Measurements from ENCODE around the gene P4HTM.

P4HTM gene

GRCh38 chr3:48989796-48990635, at the start of gene P4HTM:
TSS of gene P4HTM (plus strand) at chr3:48990241. CDS start at chr3:48990257, 16 bp downstream.
- peak; percentile 76 for DNase-seq (ENCODE audit: low read depth)

GRCh38 chr3:48945432-48945831, 44.6 kb upstream of the P4HTM start:
- no peak for DNase-seq (ENCODE audit: low read depth)

- DNase-seq (ENCODE audit: low read depth): no peak
These were observed 44.0 kb upstream of the P4HTM start for GRCh38 chr3:48945891-48946549.

- no peak for DNase-seq (ENCODE audit: low read depth)
These were observed 40.7 kb upstream of the P4HTM start for GRCh38 chr3:48949376-48949717.

GRCh38 chr3:48950051-48950450, 40.0 kb upstream of the P4HTM start:
- DNase-seq (ENCODE audit: low read depth): no peak

- no peak for DNase-seq (ENCODE audit: low read depth)
These were observed 38.3 kb upstream of the P4HTM start for GRCh38 chr3:48951764-48952163.

- no peak for DNase-seq (ENCODE audit: low read depth)
These were observed 37.4 kb upstream of the P4HTM start for GRCh38 chr3:48952510-48953118.

- no peak for DNase-seq (ENCODE audit: low read depth)
These were observed 32.9 kb upstream of the P4HTM start for GRCh38 chr3:48957006-48957705.

- DNase-seq (ENCODE audit: low read depth): no peak
These were observed 29.1 kb upstream of the P4HTM start for GRCh38 chr3:48960841-48961413.

- DNase-seq (ENCODE audit: low read depth): no peak
These were observed 27.7 kb upstream of the P4HTM start for GRCh38 chr3:48962340-48962739.

- DNase-seq (ENCODE audit: low read depth): no peak
These were observed 27.1 kb upstream of the P4HTM start for GRCh38 chr3:48962939-48963338.

- no peak for DNase-seq (ENCODE audit: low read depth)
These were observed 26.4 kb upstream of the P4HTM start for GRCh38 chr3:48963591-48963990.

GRCh38 chr3:48966367-48966766, 23.7 kb upstream of the P4HTM start:
- DNase-seq (ENCODE audit: low read depth): no peak

- DNase-seq (ENCODE audit: low read depth): no peak
These were observed 23.1 kb upstream of the P4HTM start for GRCh38 chr3:48966876-48967361.

GRCh38 chr3:48970586-48970985, 19.5 kb upstream of the P4HTM start:
- no peak for DNase-seq (ENCODE audit: low read depth)

GRCh38 chr3:48974076-48974864, 15.8 kb upstream of the P4HTM start:
- DNase-seq (ENCODE audit: low read depth): no peak

- no peak for DNase-seq (ENCODE audit: low read depth)
These were observed 10.6 kb upstream of the P4HTM start for GRCh38 chr3:48979451-48979850.

GRCh38 chr3:48980295-48980694, 9.7 kb upstream of the P4HTM start:
- no peak for DNase-seq (ENCODE audit: low read depth)

GRCh38 chr3:48982016-48982415, 8.0 kb upstream of the P4HTM start:
- no peak for DNase-seq (ENCODE audit: low read depth)

- DNase-seq (ENCODE audit: low read depth): no peak
These were observed 7.4 kb upstream of the P4HTM start for GRCh38 chr3:48982686-48983085.

GRCh38 chr3:48983096-48983495, 6.9 kb upstream of the P4HTM start:
- DNase-seq (ENCODE audit: low read depth): no peak

Data from CMK (cell line).